Liver (tissue), 9 donors: ENCODE results near the gene NECTIN4. TPM values are rescaled to one million over a fixed set of nuclear protein-coding genes. Genes with fewer than 3 reads are reported as not detected.
A peak's percentile ranks its signal among the peaks of the same experiment; 100 is the strongest.

Experiments
- DNase-seq: peaks from one replicate; pipeline ENCODE4 v3.0.0-alpha.2; 2017; ENCODE audit warnings: low spot score
- H3K27ac ChIP-seq, 2 donors: one replicate each; pipeline ENCODE4 v1.7.0; 2013; ENCODE audit warnings: inconsistent platforms in 2 of 2, low read length in 2 of 2, control low read depth in 1 of 2, low read depth in 1 of 2, mild to moderate bottlenecking in 1 of 2
- H3K27me3 ChIP-seq, 4 donors: one replicate each; pipeline versions ENCODE4 v1.6.1 to v1.7.0; 2013; ENCODE audit warnings: low read length in 3 of 4, inconsistent platforms in 1 of 4, mild to moderate bottlenecking in 1 of 4, moderate library complexity in 1 of 4; ENCODE audit not compliant: control insufficient read depth in 4 of 4, insufficient read depth in 4 of 4
- H3K36me3 ChIP-seq, 4 donors: one replicate each; pipeline versions ENCODE4 v1.6.1 to v1.7.0; 2013; ENCODE audit warnings: low read length in 3 of 4, mild to moderate bottlenecking in 3 of 4, low read depth in 1 of 4, moderate library complexity in 1 of 4; ENCODE audit not compliant: control insufficient read depth in 4 of 4, insufficient read depth in 3 of 4
- H3K4me1 ChIP-seq, 4 donors: one replicate each; pipeline versions ENCODE4 v1.6.1 to v1.7.0; 2013; ENCODE audit warnings: low read length in 3 of 4, mild to moderate bottlenecking in 3 of 4, moderate library complexity in 1 of 4; ENCODE audit not compliant: control insufficient read depth in 4 of 4, insufficient read depth in 4 of 4
- H3K4me3 ChIP-seq, 3 donors: one replicate each; pipeline versions ENCODE4 v1.6.1 to v1.7.0; 2013; ENCODE audit warnings: low read length in 3 of 3, control low read depth in 1 of 3, low read depth in 1 of 3, mild to moderate bottlenecking in 1 of 3
- H3K9ac ChIP-seq, 2 donors: one replicate each; pipeline ENCODE4 v1.7.0; 2013; ENCODE audit warnings: low read length in 2 of 2, mild to moderate bottlenecking in 2 of 2, moderate library complexity in 2 of 2, control low read depth in 1 of 2, low read depth in 1 of 2
- H3K9me3 ChIP-seq, 4 donors: one replicate each; pipeline versions ENCODE4 v1.6.1 to v1.7.0; 2013; ENCODE audit warnings: low read length in 3 of 4; ENCODE audit not compliant: control insufficient read depth in 4 of 4
- ATF3 ChIP-seq: IDR thresholded peaks from 2 replicates; pipeline ENCODE4 v1.6.1; 2016; ENCODE audit warnings: antibody characterized with exemption
- CTCF ChIP-seq: fragments of 150-350 bp; IDR thresholded peaks from 2 replicates; pipeline ENCODE4 v1.5.1; 2017; ENCODE audit warnings: improper control_type of control experiment, low read depth, low read length; ENCODE audit not compliant: missing input control
- EGR1 ChIP-seq, 2 donors: IDR thresholded peaks; 2 replicates each; pipeline ENCODE4 v1.6.1; 2016 to 2018; ENCODE audit warnings: antibody characterized with exemption in 2 of 2, low read depth in 2 of 2
- FOXA1 ChIP-seq: IDR thresholded peaks from 2 replicates; pipeline ENCODE4 v1.6.1; 2016; ENCODE audit warnings: antibody characterized with exemption
- FOXA2 ChIP-seq: IDR thresholded peaks from 2 replicates; pipeline ENCODE4 v1.6.1; 2016; ENCODE audit warnings: antibody characterized with exemption
- GABPA ChIP-seq, 2 donors: IDR thresholded peaks in 1 of 2; conservative IDR thresholded peaks in 1 of 2; 2 replicates each; pipeline ENCODE4 v1.6.1; 2016; ENCODE audit warnings: antibody characterized with exemption in 2 of 2, mild to moderate bottlenecking in 1 of 2, moderate library complexity in 1 of 2
- HNF4A ChIP-seq, 2 donors: conservative IDR thresholded peaks; 2 replicates each; pipeline ENCODE4 v1.6.1; 2016; ENCODE audit warnings: antibody characterized with exemption in 2 of 2, mild to moderate bottlenecking in 2 of 2
- HNF4G ChIP-seq: IDR thresholded peaks from 2 replicates; pipeline ENCODE4 v1.6.1; 2016; ENCODE audit warnings: antibody characterized with exemption
- JUND ChIP-seq, 2 donors: IDR thresholded peaks; 2 replicates each; pipeline ENCODE4 v1.6.1; 2016; ENCODE audit warnings: antibody characterized with exemption in 2 of 2
- MAX ChIP-seq: IDR thresholded peaks from 2 replicates; pipeline ENCODE4 v1.6.1; 2016; ENCODE audit warnings: antibody characterized with exemption
- NR2F2 ChIP-seq: IDR thresholded peaks from 2 replicates; pipeline ENCODE4 v1.6.1; 2016; ENCODE audit warnings: antibody characterized with exemption
- RAD21 ChIP-seq, 2 donors: IDR thresholded peaks; 2 replicates each; pipeline ENCODE4 v1.6.1; 2016; ENCODE audit warnings: antibody characterized with exemption in 2 of 2, mild to moderate bottlenecking in 2 of 2
- REST ChIP-seq: IDR thresholded peaks from 2 replicates; pipeline ENCODE4 v1.6.1; 2016; ENCODE audit warnings: antibody characterized with exemption, mild to moderate bottlenecking
- RXRA ChIP-seq, 2 donors: IDR thresholded peaks; 2 replicates each; pipeline ENCODE4 v1.6.1; 2017 to 2018; ENCODE audit warnings: antibody characterized with exemption in 2 of 2, mild to moderate bottlenecking in 1 of 2
- SP1 ChIP-seq: IDR thresholded peaks from 2 replicates; pipeline ENCODE4 v1.6.1; 2018; ENCODE audit warnings: antibody characterized with exemption, mild to moderate bottlenecking
- TAF1 ChIP-seq: conservative IDR thresholded peaks from 2 replicates; pipeline ENCODE4 v1.6.1; 2016; ENCODE audit warnings: antibody characterized with exemption, mild to moderate bottlenecking
- YY1 ChIP-seq: IDR thresholded peaks from 2 replicates; pipeline ENCODE4 v1.6.1; 2016; ENCODE audit warnings: antibody characterized with exemption, mild to moderate bottlenecking
- ZBTB33 ChIP-seq: IDR thresholded peaks from 2 replicates; pipeline ENCODE4 v1.6.1; 2016; ENCODE audit warnings: antibody characterized with exemption
- whole genome bisulfite sequencing: extraction: QIAGEN DNeasy Blood & Tissue Kit; methylation state at CpG from one replicate; pipeline ENCODE4 v1.1.7; 2013; 5-methylcytosine and 5-hydroxymethylcytosine counted together
- polyA plus RNA-seq, 2 donors: library from polyadenylated mRNA; stranded (reverse) in 1 of 2; unstranded in 1 of 2; fragments of 200-250 nt in 1 of 2; fragments of >200 nt in 1 of 2; fragmentation: Nextera tagmentation in 1 of 2; extraction: Ambion mirVana in 1 of 2; gene quantifications; one replicate each; pipeline versions ENCODE4 v1.2.1 to v1.2.3, GENCODE V29; 2013 to 2015
- total RNA-seq, 2 donors: library from RNA; depleted of rRNA; stranded (reverse); fragments of >200 nt; gene quantifications; one replicate each; pipeline ENCODE4 v1.2.3, GENCODE V29; 2014
- donor health status: healthy.
- donor health status: healthy.
- donor health status: healthy.
- donor health status: healthy.
- donor health status: healthy.

NECTIN4 gene
- total and polyA plus RNA-seq, 4 donors = 0.01 TPM; not detected in 3

GRCh38 chr1:161045736-161046604 is 43.4 kb downstream of the NECTIN4 start, which contains the start of gene USF1:
USF1 (minus strand) TSS chr1:161045977; CDS start chr1:161043275, 2,702 bp downstream.
- H3K4me3 ChIP-seq = peak within 1 kb of the TSS; percentile 89 to 97 (median 91)
- H3K9me3 ChIP-seq = peaks cover 0 to 7% (median 2%) of the 10 kb centered on the region in 4 donors
- under 1% methylated on average over 29 of the region's 29 CpGs for WGBS
- peak within 1 kb of the TSS; percentile 85 to 92 for H3K27ac ChIP-seq
- peaks cover 0 to 20% (median 19%) of the 10 kb centered on the region in 4 donors for H3K36me3 ChIP-seq
- peaks cover 3 to 19% (median 9%) of the 10 kb centered on the region in 4 donors for H3K4me1 ChIP-seq
- TF ChIP-seq HNF4G (no peak), RXRA (IDR thresholded peaks at IDR 0.05) (peak; percentile 17 to 24), NR2F2 (peak; percentile 48), JUND (IDR thresholded peaks at IDR 0.05) (no peak), GABPA (IDR thresholded peaks at IDR 0.05 in 1 of 2, conservative IDR thresholded peaks at IDR 0.05 in 1 of 2) (peak; percentile 95 to 97), ATF3 (peak; percentile 28), TAF1 (peak; percentile 93), CTCF (no peak), FOXA2 (no peak), EGR1 (IDR thresholded peaks at IDR 0.05; ENCODE audit: low read depth in 2 of 2) (peak; percentile 16 to 55), RAD21 (IDR thresholded peaks at IDR 0.05) (peak; percentile 10 to 32), SP1 (peak; percentile 5), REST (peak; percentile 74), HNF4A (conservative IDR thresholded peaks at IDR 0.05) (no peak), ZBTB33 (peak; percentile 70), YY1 (peak; percentile 100), MAX (peak; percentile 42), FOXA1 (no peak)
- H3K27me3 ChIP-seq = no peaks in the 10 kb centered on the region
- peak; percentile 96 for DNase-seq
- peak within 1 kb of the TSS; percentile 85 to 96 for H3K9ac ChIP-seq
